HCT116 (cell line): ENCODE measurements around the gene MAPKAP1.

ENCODE experiments used
- CBX3 ChIP-seq: IDR thresholded peaks from 2 replicates; pipeline ENCODE4 v1.6.1; 2012; ENCODE audit warnings: low read depth
- EZH2 ChIP-seq: fragments of 200-600 bp; sonication (generic); IDR thresholded peaks from 2 replicates; pipeline ENCODE4 v1.6.1; 2017; ENCODE audit warnings: antibody characterized with exemption, mixed run types
- EZH2phosphoT487 ChIP-seq: fragments of 200-600 bp; IDR thresholded peaks from 2 replicates; pipeline ENCODE4 v1.6.1; 2018; ENCODE audit warnings: antibody characterized with exemption, borderline replicate concordance
- JUND ChIP-seq: IDR thresholded peaks from 2 replicates; pipeline ENCODE4 v1.6.1; 2012
- POLR2A ChIP-seq: IDR thresholded peaks from 2 replicates; pipeline ENCODE4 v1.7.0; 2011; ENCODE audit warnings: borderline replicate concordance; ENCODE audit not compliant: insufficient read depth, insufficient read length; ENCODE audit errors: extremely low read depth
- RAD21 ChIP-seq: IDR thresholded peaks from 2 replicates; pipeline ENCODE4 v1.6.1; 2012; ENCODE audit warnings: low read depth, mild to moderate bottlenecking
- SIN3A ChIP-seq: IDR thresholded peaks from 2 replicates; pipeline ENCODE4 v1.6.1; 2012; ENCODE audit warnings: low read depth
- SRF ChIP-seq: IDR thresholded peaks from 2 replicates; pipeline ENCODE4 v1.6.1; 2012; ENCODE audit warnings: low read depth
- YY1 ChIP-seq: IDR thresholded peaks from 2 replicates; pipeline ENCODE4 v1.6.1; 2011; ENCODE audit warnings: low read length, low read depth, moderate library complexity, mild to moderate bottlenecking; ENCODE audit not compliant: insufficient replicate concordance; ENCODE audit errors: extremely low read depth
- ZNF274 ChIP-seq: fragments of 200-500 bp; sonication (Bioruptor generic); IDR thresholded peaks from 2 replicates; pipeline ENCODE4 v1.6.1; 2014; ENCODE audit warnings: mild to moderate bottlenecking, low read depth, low read length, inconsistent platforms
- TF ChIP-seq, protein P1 (sequence below), 3 experiments: fragments of 200-600 bp in 1 of 3; sonication (generic) in 1 of 3; IDR thresholded peaks in 2 of 3; conservative IDR thresholded peaks in 1 of 3; 2 replicates each; pipeline ENCODE4 v1.5.1; 2012 to 2017; ENCODE audit warnings: low read depth in 2 of 3, low read length in 2 of 3, antibody characterized with exemption in 1 of 3, borderline replicate concordance in 1 of 3, control low read depth in 1 of 3, mild to moderate bottlenecking in 1 of 3, mixed read lengths in 1 of 3, mixed run types in 1 of 3, moderate library complexity in 1 of 3; ENCODE audit not compliant: insufficient read depth in 1 of 3
- TF ChIP-seq, protein P2 (sequence below): IDR thresholded peaks from 2 replicates; pipeline ENCODE4 v1.6.1; 2011; ENCODE audit warnings: mild to moderate bottlenecking, low read length, moderate library complexity; ENCODE audit not compliant: insufficient replicate concordance; ENCODE audit errors: extremely low read depth
- TF ChIP-seq, protein P3 (sequence below): IDR thresholded peaks from 2 replicates; pipeline ENCODE4 v1.6.1; 2012; ENCODE audit warnings: low read depth

DNA sequence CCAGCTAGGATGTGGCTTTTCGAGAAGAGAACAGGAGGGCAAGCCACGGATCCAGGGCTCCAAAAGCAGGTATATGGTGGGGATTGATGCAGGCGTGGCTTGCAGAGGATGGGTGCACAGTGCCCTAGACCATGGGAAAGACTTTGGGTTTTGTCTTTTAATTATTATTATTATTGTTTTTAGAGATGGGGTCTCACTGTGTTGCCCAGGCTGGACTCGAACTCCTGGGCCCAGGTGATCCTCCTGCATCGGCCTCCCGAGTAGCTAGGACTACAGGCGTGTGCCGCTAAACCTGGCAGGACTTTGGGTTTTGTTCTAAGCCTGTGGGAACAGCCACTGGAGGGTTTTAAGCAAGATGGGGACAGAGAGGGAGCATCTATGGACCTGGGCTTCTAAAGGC lies 293.4 kb downstream of the MAPKAP1 start:
- TF ChIP-seq, protein P1, sequence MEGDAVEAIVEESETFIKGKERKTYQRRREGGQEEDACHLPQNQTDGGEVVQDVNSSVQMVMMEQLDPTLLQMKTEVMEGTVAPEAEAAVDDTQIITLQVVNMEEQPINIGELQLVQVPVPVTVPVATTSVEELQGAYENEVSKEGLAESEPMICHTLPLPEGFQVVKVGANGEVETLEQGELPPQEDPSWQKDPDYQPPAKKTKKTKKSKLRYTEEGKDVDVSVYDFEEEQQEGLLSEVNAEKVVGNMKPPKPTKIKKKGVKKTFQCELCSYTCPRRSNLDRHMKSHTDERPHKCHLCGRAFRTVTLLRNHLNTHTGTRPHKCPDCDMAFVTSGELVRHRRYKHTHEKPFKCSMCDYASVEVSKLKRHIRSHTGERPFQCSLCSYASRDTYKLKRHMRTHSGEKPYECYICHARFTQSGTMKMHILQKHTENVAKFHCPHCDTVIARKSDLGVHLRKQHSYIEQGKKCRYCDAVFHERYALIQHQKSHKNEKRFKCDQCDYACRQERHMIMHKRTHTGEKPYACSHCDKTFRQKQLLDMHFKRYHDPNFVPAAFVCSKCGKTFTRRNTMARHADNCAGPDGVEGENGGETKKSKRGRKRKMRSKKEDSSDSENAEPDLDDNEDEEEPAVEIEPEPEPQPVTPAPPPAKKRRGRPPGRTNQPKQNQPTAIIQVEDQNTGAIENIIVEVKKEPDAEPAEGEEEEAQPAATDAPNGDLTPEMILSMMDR (IDR thresholded peaks at IDR 0.05 in 2 of 3, conservative IDR thresholded peaks at IDR 0.05 in 1 of 3; ENCODE audit: borderline replicate concordance in 1 of 3, insufficient read depth in 1 of 3, low read depth in 2 of 3, low read length in 2 of 3), result no peak
- TF ChIP-seq POLR2A (no peak), SRF (no peak), SIN3A (no peak), RAD21 (no peak), ZNF274 (no peak), YY1 (no peak), CBX3 (no peak), EZH2 (no peak), EZH2phosphoT487 (no peak), JUND (no peak)
- TF ChIP-seq, protein P2, sequence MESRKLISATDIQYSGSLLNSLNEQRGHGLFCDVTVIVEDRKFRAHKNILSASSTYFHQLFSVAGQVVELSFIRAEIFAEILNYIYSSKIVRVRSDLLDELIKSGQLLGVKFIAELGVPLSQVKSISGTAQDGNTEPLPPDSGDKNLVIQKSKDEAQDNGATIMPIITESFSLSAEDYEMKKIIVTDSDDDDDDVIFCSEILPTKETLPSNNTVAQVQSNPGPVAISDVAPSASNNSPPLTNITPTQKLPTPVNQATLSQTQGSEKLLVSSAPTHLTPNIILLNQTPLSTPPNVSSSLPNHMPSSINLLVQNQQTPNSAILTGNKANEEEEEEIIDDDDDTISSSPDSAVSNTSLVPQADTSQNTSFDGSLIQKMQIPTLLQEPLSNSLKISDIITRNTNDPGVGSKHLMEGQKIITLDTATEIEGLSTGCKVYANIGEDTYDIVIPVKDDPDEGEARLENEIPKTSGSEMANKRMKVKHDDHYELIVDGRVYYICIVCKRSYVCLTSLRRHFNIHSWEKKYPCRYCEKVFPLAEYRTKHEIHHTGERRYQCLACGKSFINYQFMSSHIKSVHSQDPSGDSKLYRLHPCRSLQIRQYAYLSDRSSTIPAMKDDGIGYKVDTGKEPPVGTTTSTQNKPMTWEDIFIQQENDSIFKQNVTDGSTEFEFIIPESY, result no peak
- TF ChIP-seq, protein P3, sequence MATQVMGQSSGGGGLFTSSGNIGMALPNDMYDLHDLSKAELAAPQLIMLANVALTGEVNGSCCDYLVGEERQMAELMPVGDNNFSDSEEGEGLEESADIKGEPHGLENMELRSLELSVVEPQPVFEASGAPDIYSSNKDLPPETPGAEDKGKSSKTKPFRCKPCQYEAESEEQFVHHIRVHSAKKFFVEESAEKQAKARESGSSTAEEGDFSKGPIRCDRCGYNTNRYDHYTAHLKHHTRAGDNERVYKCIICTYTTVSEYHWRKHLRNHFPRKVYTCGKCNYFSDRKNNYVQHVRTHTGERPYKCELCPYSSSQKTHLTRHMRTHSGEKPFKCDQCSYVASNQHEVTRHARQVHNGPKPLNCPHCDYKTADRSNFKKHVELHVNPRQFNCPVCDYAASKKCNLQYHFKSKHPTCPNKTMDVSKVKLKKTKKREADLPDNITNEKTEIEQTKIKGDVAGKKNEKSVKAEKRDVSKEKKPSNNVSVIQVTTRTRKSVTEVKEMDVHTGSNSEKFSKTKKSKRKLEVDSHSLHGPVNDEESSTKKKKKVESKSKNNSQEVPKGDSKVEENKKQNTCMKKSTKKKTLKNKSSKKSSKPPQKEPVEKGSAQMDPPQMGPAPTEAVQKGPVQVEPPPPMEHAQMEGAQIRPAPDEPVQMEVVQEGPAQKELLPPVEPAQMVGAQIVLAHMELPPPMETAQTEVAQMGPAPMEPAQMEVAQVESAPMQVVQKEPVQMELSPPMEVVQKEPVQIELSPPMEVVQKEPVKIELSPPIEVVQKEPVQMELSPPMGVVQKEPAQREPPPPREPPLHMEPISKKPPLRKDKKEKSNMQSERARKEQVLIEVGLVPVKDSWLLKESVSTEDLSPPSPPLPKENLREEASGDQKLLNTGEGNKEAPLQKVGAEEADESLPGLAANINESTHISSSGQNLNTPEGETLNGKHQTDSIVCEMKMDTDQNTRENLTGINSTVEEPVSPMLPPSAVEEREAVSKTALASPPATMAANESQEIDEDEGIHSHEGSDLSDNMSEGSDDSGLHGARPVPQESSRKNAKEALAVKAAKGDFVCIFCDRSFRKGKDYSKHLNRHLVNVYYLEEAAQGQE, result no peak
